Germinal center (tissue), 1 donor: Measurements from ENCODE around the gene FHL1.
"Not testable (repeated sequence)": the region's sequence is repeated elsewhere in the genome, so short reads cannot be mapped to it uniquely, and the experiment has no call there.

Experiments used
- DNase-seq: peaks from one replicate; pipeline ENCODE4 v3.0.0; 2012; ENCODE audit warnings: mixed read lengths, low spot score

The FHL1 gene

GRCh38 chrX:136147315-136147901 is at the start of gene FHL1:
TSS of gene FHL1 (plus strand) at chrX:136147533.
- DNase-seq = peak; percentile 13

- no peak for DNase-seq
These were observed 49.2 kb upstream of the FHL1 start for GRCh38 chrX:136097871-136098805.

- no peak for DNase-seq
These were observed 42.4 kb upstream of the FHL1 start for GRCh38 chrX:136104936-136105335.

- DNase-seq = no peak
These were observed 40.3 kb upstream of the FHL1 start for GRCh38 chrX:136106920-136107528.

- not testable (repeated sequence) for DNase-seq
These were observed 38.4 kb upstream of the FHL1 start for GRCh38 chrX:136108905-136109304.

- no peak for DNase-seq
These were observed 35.0 kb upstream of the FHL1 start for GRCh38 chrX:136112286-136112685.

GRCh38 chrX:136112778-136113177 is 34.6 kb upstream of the FHL1 start:
- no peak for DNase-seq

- no peak for DNase-seq
These were observed 32.0 kb upstream of the FHL1 start for GRCh38 chrX:136115126-136115903.

GRCh38 chrX:136115904-136116297 is 31.4 kb upstream of the FHL1 start:
- no peak for DNase-seq

- no peak for DNase-seq
These were observed 25.5 kb upstream of the FHL1 start for GRCh38 chrX:136121788-136122187.

GRCh38 chrX:136122207-136122606 is 25.1 kb upstream of the FHL1 start:
- DNase-seq = no peak

- DNase-seq = no peak
These were observed 22.2 kb upstream of the FHL1 start for GRCh38 chrX:136125106-136125505.

- DNase-seq = no peak
These were observed 21.0 kb upstream of the FHL1 start for GRCh38 chrX:136126371-136126770.

- DNase-seq = no peak
These were observed 20.4 kb upstream of the FHL1 start for GRCh38 chrX:136126872-136127406.

GRCh38 chrX:136128743-136129142 is 18.6 kb upstream of the FHL1 start:
- no peak for DNase-seq

- no peak for DNase-seq
These were observed 16.2 kb upstream of the FHL1 start for GRCh38 chrX:136130931-136131833.

GRCh38 chrX:136138939-136139338 is 8.4 kb upstream of the FHL1 start:
- no peak for DNase-seq

- DNase-seq = no peak
These were observed 5.8 kb upstream of the FHL1 start for GRCh38 chrX:136141569-136141968.

GRCh38 chrX:136142592-136142991 is 4.7 kb upstream of the FHL1 start:
- no peak for DNase-seq

- no peak for DNase-seq
These were observed 3.6 kb upstream of the FHL1 start for GRCh38 chrX:136143711-136144110.
